ENCODE measurements around the gene MAP3K20.

The MAP3K20 gene

DNA sequence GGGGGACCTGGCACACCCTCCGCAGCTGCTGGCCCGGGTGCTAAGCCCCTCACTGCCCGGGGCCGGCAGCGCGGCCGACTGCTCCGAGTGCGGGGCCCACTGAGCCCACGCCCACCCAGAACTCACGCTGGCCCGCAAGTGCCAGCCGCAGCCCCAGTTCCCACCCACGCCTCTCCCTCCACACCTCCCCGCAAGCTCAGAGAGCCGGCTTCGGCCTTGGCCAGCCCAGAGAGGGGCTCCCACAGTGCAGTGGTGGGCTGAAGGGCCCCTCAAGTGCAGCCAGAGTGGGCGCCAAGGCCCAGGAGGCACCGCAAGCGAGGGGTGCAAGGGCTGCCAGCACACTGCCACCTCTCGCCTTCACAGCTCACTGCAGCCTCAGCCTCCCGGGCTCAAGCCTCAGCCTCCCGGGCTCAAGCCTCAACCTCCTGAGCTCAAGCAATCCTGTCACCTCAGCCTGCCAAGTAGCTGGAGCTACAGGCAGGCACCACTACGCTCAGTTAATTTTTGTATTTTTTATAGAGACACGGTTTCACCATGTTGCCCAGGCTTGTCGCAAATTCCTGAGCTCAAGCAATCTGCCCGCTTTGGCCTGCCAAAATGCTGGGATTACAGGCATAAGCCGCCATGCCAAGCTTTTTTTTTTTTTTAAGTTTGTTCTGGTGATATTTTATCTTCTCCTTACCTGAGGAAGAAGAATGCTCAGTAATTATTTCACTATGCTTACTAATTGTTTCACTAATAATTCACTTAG is 207.3 kb downstream of the MAP3K20 start:
- TF ChIP-seq, protein P1, sequence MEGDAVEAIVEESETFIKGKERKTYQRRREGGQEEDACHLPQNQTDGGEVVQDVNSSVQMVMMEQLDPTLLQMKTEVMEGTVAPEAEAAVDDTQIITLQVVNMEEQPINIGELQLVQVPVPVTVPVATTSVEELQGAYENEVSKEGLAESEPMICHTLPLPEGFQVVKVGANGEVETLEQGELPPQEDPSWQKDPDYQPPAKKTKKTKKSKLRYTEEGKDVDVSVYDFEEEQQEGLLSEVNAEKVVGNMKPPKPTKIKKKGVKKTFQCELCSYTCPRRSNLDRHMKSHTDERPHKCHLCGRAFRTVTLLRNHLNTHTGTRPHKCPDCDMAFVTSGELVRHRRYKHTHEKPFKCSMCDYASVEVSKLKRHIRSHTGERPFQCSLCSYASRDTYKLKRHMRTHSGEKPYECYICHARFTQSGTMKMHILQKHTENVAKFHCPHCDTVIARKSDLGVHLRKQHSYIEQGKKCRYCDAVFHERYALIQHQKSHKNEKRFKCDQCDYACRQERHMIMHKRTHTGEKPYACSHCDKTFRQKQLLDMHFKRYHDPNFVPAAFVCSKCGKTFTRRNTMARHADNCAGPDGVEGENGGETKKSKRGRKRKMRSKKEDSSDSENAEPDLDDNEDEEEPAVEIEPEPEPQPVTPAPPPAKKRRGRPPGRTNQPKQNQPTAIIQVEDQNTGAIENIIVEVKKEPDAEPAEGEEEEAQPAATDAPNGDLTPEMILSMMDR (IDR thresholded peaks at IDR 0.05; ENCODE audit: low read depth, low read length), result no peak
- Histone ChIP-seq H3K9me3 (ENCODE audit: severe bottlenecking) (peaks cover 4% of the 10 kb centered on the region), H3K4me3 (ENCODE audit: low read depth, low read length) (no peak overlapping the region), H3K27ac (no peak overlapping the region), H3K27me3 (ENCODE audit: insufficient read depth, low read depth, severe bottlenecking) (no peaks in the 10 kb centered on the region), H3K36me3 (no peaks in the 10 kb centered on the region)
- DNase-seq, result no peak

- Histone ChIP-seq H3K27me3 (ENCODE audit: insufficient read depth, low read depth, severe bottlenecking) (no peaks in the 10 kb centered on the region), H3K4me3 (ENCODE audit: low read depth, low read length) (no peak overlapping the region), H3K9me3 (ENCODE audit: severe bottlenecking) (peaks cover 4% of the 10 kb centered on the region), H3K27ac (no peak overlapping the region), H3K36me3 (no peaks in the 10 kb centered on the region)
- TF ChIP-seq, protein P1 (IDR thresholded peaks at IDR 0.05; ENCODE audit: low read depth, low read length), result 0 out of 2 replicates have a peak, but pooled peaks have one; percentile 13
- DNase-seq, result no peak
Measured at GRCh38 chr2:173286153-173286809, 210.6 kb downstream of the MAP3K20 start.

DNA sequence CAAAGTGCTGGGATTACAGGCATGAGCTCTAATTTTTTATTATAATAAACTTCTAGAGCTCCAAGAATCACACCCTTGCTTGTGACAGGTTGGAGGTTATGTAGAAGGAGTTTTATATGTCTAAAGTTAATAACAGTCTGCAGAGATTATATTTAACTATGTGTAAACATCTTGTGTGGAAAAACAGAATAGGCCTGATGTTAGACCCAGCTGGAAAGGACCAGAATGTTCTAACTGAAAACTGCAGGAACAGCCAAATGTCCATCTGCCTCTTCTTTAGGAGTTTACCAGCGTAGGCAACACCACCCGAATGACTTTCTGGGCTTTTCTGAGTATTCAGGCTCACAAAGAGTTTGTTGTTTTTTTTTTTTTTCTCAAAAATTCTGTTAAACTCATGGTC is 211.9 kb downstream of the MAP3K20 start:
- Histone ChIP-seq H3K36me3 (no peaks in the 10 kb centered on the region), H3K27ac (no peak overlapping the region), H3K4me3 (ENCODE audit: low read depth, low read length) (no peak overlapping the region), H3K27me3 (ENCODE audit: insufficient read depth, low read depth, severe bottlenecking) (no peaks in the 10 kb centered on the region), H3K9me3 (ENCODE audit: severe bottlenecking) (peaks cover 4% of the 10 kb centered on the region)
- no peak for DNase-seq
- TF ChIP-seq, protein P1 (IDR thresholded peaks at IDR 0.05; ENCODE audit: low read depth, low read length), result no peak

DNA sequence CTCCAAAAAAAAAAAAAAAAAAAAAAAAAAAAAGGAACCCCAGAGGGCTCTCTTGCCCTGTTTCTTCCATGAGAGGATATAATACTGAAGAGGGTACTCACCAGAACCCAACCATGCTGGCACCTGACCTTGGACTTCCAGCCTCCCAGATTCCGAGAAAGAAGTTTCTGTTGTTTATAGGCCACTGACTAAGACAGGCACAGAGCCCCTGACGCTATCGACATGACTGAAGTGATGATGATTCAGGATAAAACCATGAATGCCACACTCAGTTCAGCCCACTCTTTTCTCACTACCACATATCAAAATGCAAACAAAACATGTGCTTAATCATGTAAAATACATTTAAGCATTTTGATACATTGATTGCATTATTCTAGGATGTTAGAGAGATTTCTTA is 212.9 kb downstream of the MAP3K20 start:
- H3K4me3 ChIP-seq (ENCODE audit: low read depth, low read length), result no peak overlapping the region
- no peak overlapping the region for H3K27ac ChIP-seq
- H3K27me3 ChIP-seq (ENCODE audit: insufficient read depth, low read depth, severe bottlenecking), result no peaks in the 10 kb centered on the region
- TF ChIP-seq, protein P1 (IDR thresholded peaks at IDR 0.05; ENCODE audit: low read depth, low read length), result no peak
- H3K36me3 ChIP-seq, result no peaks in the 10 kb centered on the region
- H3K9me3 ChIP-seq (ENCODE audit: severe bottlenecking), result peaks cover 4% of the 10 kb centered on the region
- no peak for DNase-seq

DNA sequence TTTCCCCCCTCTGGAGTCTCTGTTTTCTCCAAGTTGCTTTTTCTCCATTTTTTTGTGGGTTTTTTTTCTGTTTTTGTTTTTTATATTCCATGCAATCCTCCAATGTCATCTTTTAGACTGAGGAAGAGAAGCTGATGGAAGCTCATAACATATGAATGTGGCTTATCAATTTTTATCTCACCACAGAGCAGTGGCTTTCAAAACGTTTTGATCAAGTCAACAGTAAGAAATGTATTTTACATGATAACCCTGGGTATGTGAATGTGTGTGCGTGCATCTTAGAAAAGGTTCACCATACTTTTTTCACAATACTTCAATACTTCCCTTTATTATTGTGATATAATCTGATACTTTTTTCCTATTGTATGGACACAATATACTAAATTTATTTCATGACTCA is 214.4 kb downstream of the MAP3K20 start:
- no peaks in the 10 kb centered on the region for H3K36me3 ChIP-seq
- H3K9me3 ChIP-seq (ENCODE audit: severe bottlenecking), result peaks cover 4% of the 10 kb centered on the region
- DNase-seq, result no peak
- TF ChIP-seq, protein P1 (IDR thresholded peaks at IDR 0.05; ENCODE audit: low read depth, low read length), result no peak
- no peak overlapping the region for H3K27ac ChIP-seq
- no peak overlapping the region for H3K4me3 ChIP-seq (ENCODE audit: low read depth, low read length)
- no peaks in the 10 kb centered on the region for H3K27me3 ChIP-seq (ENCODE audit: insufficient read depth, low read depth, severe bottlenecking)

Data from WERI-Rb-1 (cell line).